ENCODE data around the gene PTGIR.

DNA sequence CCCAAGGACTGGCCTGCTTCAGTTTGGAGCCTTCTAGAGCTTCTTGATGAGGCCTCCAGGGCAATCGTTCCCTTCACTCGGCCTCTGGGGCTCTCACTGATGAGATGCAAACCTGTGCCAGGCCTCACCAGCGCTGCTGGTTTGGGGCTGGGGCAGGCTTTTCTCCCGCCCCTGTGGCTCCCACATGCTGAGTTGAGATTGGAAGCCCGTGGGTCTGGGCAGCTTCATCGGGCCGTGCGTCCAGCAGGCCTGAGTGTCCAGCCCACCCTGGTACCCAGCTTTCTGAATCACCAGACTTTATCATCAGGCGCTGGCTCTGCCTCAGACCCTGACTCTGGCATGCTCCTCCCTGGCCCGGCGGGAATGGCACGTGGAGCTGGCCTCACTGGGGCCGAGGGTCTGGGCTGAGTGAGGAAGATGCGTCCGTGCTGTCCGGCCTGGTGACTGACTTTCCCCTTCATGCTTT, 19.5 kb downstream of the PTGIR start:
- TF ChIP-seq, protein P1, sequence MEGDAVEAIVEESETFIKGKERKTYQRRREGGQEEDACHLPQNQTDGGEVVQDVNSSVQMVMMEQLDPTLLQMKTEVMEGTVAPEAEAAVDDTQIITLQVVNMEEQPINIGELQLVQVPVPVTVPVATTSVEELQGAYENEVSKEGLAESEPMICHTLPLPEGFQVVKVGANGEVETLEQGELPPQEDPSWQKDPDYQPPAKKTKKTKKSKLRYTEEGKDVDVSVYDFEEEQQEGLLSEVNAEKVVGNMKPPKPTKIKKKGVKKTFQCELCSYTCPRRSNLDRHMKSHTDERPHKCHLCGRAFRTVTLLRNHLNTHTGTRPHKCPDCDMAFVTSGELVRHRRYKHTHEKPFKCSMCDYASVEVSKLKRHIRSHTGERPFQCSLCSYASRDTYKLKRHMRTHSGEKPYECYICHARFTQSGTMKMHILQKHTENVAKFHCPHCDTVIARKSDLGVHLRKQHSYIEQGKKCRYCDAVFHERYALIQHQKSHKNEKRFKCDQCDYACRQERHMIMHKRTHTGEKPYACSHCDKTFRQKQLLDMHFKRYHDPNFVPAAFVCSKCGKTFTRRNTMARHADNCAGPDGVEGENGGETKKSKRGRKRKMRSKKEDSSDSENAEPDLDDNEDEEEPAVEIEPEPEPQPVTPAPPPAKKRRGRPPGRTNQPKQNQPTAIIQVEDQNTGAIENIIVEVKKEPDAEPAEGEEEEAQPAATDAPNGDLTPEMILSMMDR (IDR thresholded peaks at IDR 0.05; ENCODE audit: poor library complexity): no peak
- no peak for TF ChIP-seq EZH2 (IDR thresholded peaks at IDR 0.05; ENCODE audit: borderline replicate concordance)
